Effector memory CD8-positive, alpha-beta T cell (primary cell): ENCODE results near the gene CNPY1.

Experiments used
- ATAC-seq: fragments of 150-1000 bp; cut with Tn5 transposase; replicated peaks from 2 replicates; pipeline ENCODE4 v1.10.0; 2021; ENCODE audit warnings: mild to moderate bottlenecking, moderate library complexity
- DNase-seq, 3 experiments: peaks; one replicate each; pipeline ENCODE4 v3.0.0; 2021
- H3K27ac Mint-ChIP-seq, 2 donors: one replicate each; pipeline ENCODE4 v1.8.0; 2022; ENCODE audit warnings: mild to moderate bottlenecking in 2 of 2, mixed read lengths in 2 of 2, moderate library complexity in 2 of 2
- H3K27me3 Mint-ChIP-seq, 2 donors: one replicate each; pipeline ENCODE4 v1.8.0; 2022; ENCODE audit warnings: mixed read lengths in 2 of 2
- H3K36me3 Mint-ChIP-seq: one replicate; pipeline ENCODE4 v1.8.0; 2022; ENCODE audit warnings: mild to moderate bottlenecking, moderate library complexity, mixed read lengths; ENCODE audit not compliant: insufficient read depth
- H3K4me1 Mint-ChIP-seq, 2 donors: one replicate each; pipeline ENCODE4 v1.8.0; 2022; ENCODE audit warnings: low read depth in 2 of 2, mixed read lengths in 2 of 2
- H3K4me3 Mint-ChIP-seq, 2 donors: one replicate each; pipeline ENCODE4 v1.8.0; 2022; ENCODE audit warnings: mild to moderate bottlenecking in 2 of 2, mixed read lengths in 2 of 2, moderate library complexity in 2 of 2
- H3K9me3 Mint-ChIP-seq, 2 donors: one replicate each; pipeline ENCODE4 v1.8.0; 2022; ENCODE audit warnings: mixed read lengths in 2 of 2

Gene CNPY1

GRCh38 chr7:155469311-155470185 lies 76.8 kb downstream of the CNPY1 start:
- Mint-ChIP-seq H3K27ac (no peak overlapping the region), H3K4me3 (no peak overlapping the region), H3K4me1 (peaks cover 0 to 4% of the 10 kb centered on the region in 2 donors), H3K36me3 (peaks cover 5% of the 10 kb centered on the region), H3K27me3 (peaks cover 90 to 100% of the 10 kb centered on the region in 2 donors), H3K9me3 (no peaks in the 10 kb centered on the region)
- no peak for DNase-seq
- ATAC-seq: no peak

GRCh38 chr7:155468785-155469148 lies 77.6 kb downstream of the CNPY1 start:
- H3K4me1 Mint-ChIP-seq: peaks cover 0 to 4% of the 10 kb centered on the region in 2 donors
- H3K9me3 Mint-ChIP-seq: no peaks in the 10 kb centered on the region
- peak overlapping the region in 1 of 2 donors; percentile 55 for H3K4me3 Mint-ChIP-seq
- H3K27me3 Mint-ChIP-seq: peaks cover 90 to 98% of the 10 kb centered on the region in 2 donors
- no peak overlapping the region for H3K27ac Mint-ChIP-seq
- no peak for ATAC-seq
- DNase-seq: no peak
- peaks cover 5% of the 10 kb centered on the region for H3K36me3 Mint-ChIP-seq

- Mint-ChIP-seq H3K27ac (no peak overlapping the region), H3K9me3 (no peaks in the 10 kb centered on the region), H3K27me3 (peaks cover 90 to 98% of the 10 kb centered on the region in 2 donors), H3K4me1 (peaks cover 0 to 4% of the 10 kb centered on the region in 2 donors), H3K36me3 (peaks cover 8% of the 10 kb centered on the region), H3K4me3 (peak overlapping the region in 1 of 2 donors; percentile 55)
- DNase-seq (no peak), ATAC-seq (no peak)
Measured at GRCh38 chr7:155467846-155468784, 78.2 kb downstream of the CNPY1 start.

GRCh38 chr7:155466814-155467733 lies 79.3 kb downstream of the CNPY1 start:
- peaks cover 0 to 4% of the 10 kb centered on the region in 2 donors for H3K4me1 Mint-ChIP-seq
- no peak overlapping the region for H3K27ac Mint-ChIP-seq
- peak overlapping the region; percentile 17 to 46 for H3K4me3 Mint-ChIP-seq
- H3K36me3 Mint-ChIP-seq: peaks cover 8% of the 10 kb centered on the region
- H3K27me3 Mint-ChIP-seq: peaks cover 90 to 98% of the 10 kb centered on the region in 2 donors
- peak; percentile 53 for ATAC-seq
- peak in 1 of 3 experiments; percentile 9 for DNase-seq
- H3K9me3 Mint-ChIP-seq: no peaks in the 10 kb centered on the region

- Mint-ChIP-seq H3K4me1 (peaks cover 0 to 4% of the 10 kb centered on the region in 2 donors), H3K27ac (no peak overlapping the region), H3K9me3 (no peaks in the 10 kb centered on the region), H3K4me3 (peak overlapping the region; percentile 36 to 46), H3K36me3 (peaks cover 8% of the 10 kb centered on the region), H3K27me3 (peaks cover 90 to 98% of the 10 kb centered on the region in 2 donors)
- DNase-seq: no peak
- no peak for ATAC-seq
Measured at GRCh38 chr7:155466142-155466813, 80.1 kb downstream of the CNPY1 start.

GRCh38 chr7:155465761-155466141 lies 80.6 kb downstream of the CNPY1 start:
- Mint-ChIP-seq H3K4me3 (peak overlapping the region in 1 of 2 donors; percentile 36), H3K9me3 (no peaks in the 10 kb centered on the region), H3K27me3 (peaks cover 90 to 98% of the 10 kb centered on the region in 2 donors), H3K27ac (no peak overlapping the region), H3K4me1 (peaks cover 0 to 4% of the 10 kb centered on the region in 2 donors), H3K36me3 (peaks cover 8% of the 10 kb centered on the region)
- DNase-seq (no peak), ATAC-seq (no peak)

GRCh38 chr7:155464948-155465739 lies 81.2 kb downstream of the CNPY1 start:
- H3K9me3 Mint-ChIP-seq: no peaks in the 10 kb centered on the region
- no peak overlapping the region for H3K4me3 Mint-ChIP-seq
- ATAC-seq: no peak
- peaks cover 8% of the 10 kb centered on the region for H3K36me3 Mint-ChIP-seq
- peaks cover 0 to 4% of the 10 kb centered on the region in 2 donors for H3K4me1 Mint-ChIP-seq
- no peak for DNase-seq
- H3K27ac Mint-ChIP-seq: no peak overlapping the region
- H3K27me3 Mint-ChIP-seq: peaks cover 84 to 98% of the 10 kb centered on the region in 2 donors

- DNase-seq (no peak), ATAC-seq (no peak)
- Mint-ChIP-seq H3K27me3 (peaks cover 88 to 98% of the 10 kb centered on the region in 2 donors), H3K4me3 (no peak overlapping the region), H3K4me1 (peaks cover 2 to 8% of the 10 kb centered on the region in 2 donors), H3K27ac (no peak overlapping the region), H3K9me3 (no peaks in the 10 kb centered on the region), H3K36me3 (peaks cover 12% of the 10 kb centered on the region)
Measured at GRCh38 chr7:155464183-155464582, 82.2 kb downstream of the CNPY1 start.

- DNase-seq (no peak), ATAC-seq (no peak)
- H3K36me3 Mint-ChIP-seq: peaks cover 12% of the 10 kb centered on the region
- peaks cover 81 to 93% of the 10 kb centered on the region in 2 donors for H3K27me3 Mint-ChIP-seq
- H3K4me1 Mint-ChIP-seq: peaks cover 3 to 7% of the 10 kb centered on the region in 2 donors
- no peaks in the 10 kb centered on the region for H3K9me3 Mint-ChIP-seq
- H3K27ac Mint-ChIP-seq: no peak overlapping the region
- no peak overlapping the region for H3K4me3 Mint-ChIP-seq
Measured at GRCh38 chr7:155463114-155463811, 83.1 kb downstream of the CNPY1 start.

GRCh38 chr7:155462163-155462735 lies 84.1 kb downstream of the CNPY1 start:
- no peak for ATAC-seq
- Mint-ChIP-seq H3K27me3 (peaks cover 75 to 83% of the 10 kb centered on the region in 2 donors), H3K4me1 (peaks cover 3 to 7% of the 10 kb centered on the region in 2 donors), H3K27ac (no peak overlapping the region), H3K36me3 (peaks cover 12% of the 10 kb centered on the region), H3K9me3 (no peaks in the 10 kb centered on the region), H3K4me3 (no peak overlapping the region)
- DNase-seq: no peak

- Mint-ChIP-seq H3K27me3 (peaks cover 75 to 83% of the 10 kb centered on the region in 2 donors), H3K36me3 (peaks cover 12% of the 10 kb centered on the region), H3K27ac (no peak overlapping the region), H3K4me3 (no peak overlapping the region), H3K9me3 (no peaks in the 10 kb centered on the region), H3K4me1 (peaks cover 7 to 10% of the 10 kb centered on the region in 2 donors)
- DNase-seq (no peak), ATAC-seq (no peak)
Measured at GRCh38 chr7:155461631-155462030, 84.7 kb downstream of the CNPY1 start.
